Smooth muscle cell (in vitro differentiated cells): Measurements from ENCODE around the gene LSAMP. TPM values are rescaled to one million over a fixed set of nuclear protein-coding genes. Genes with fewer than 3 reads are reported as not detected.

Experiments
- DNase-seq: peaks from one replicate; lab custom pipeline; 2025; ENCODE audit not compliant: unreplicated experiment; lab: John Stamatoyannopoulos, UW
- H2AFZ ChIP-seq: fragments of 200-600 bp; sonication (generic); 2 replicates; pipeline ENCODE4 v1.6.0; 2016; ENCODE audit warnings: antibody characterized with exemption, low read depth, mild to moderate bottlenecking
- H3F3A ChIP-seq: fragments of 200-600 bp; sonication (generic); 2 replicates; pipeline ENCODE4 v1.6.0; 2017; ENCODE audit warnings: antibody characterized with exemption, low read depth
- H3K27ac ChIP-seq: fragments of 200-600 bp; sonication (generic); 2 replicates; pipeline ENCODE4 v1.5.1; 2016; ENCODE audit warnings: low read depth, mild to moderate bottlenecking
- H3K27me3 ChIP-seq: fragments of 200-600 bp; sonication (generic); 2 replicates; pipeline ENCODE4 v1.6.1; 2016; ENCODE audit warnings: low read depth, mild to moderate bottlenecking
- H3K36me3 ChIP-seq: fragments of 200-600 bp; sonication (generic); 2 replicates; pipeline ENCODE4 v1.5.1; 2016; ENCODE audit warnings: low read depth
- H3K4me1 ChIP-seq: fragments of 200-600 bp; sonication (generic); 2 replicates; pipeline ENCODE4 v1.5.1; 2016; ENCODE audit warnings: low read depth
- H3K4me2 ChIP-seq: fragments of 200-600 bp; sonication (generic); 2 replicates; pipeline ENCODE4 v1.6.0; 2016; ENCODE audit warnings: mild to moderate bottlenecking
- H3K4me3 ChIP-seq: fragments of 200-600 bp; sonication (generic); 2 replicates; pipeline ENCODE4 v1.5.1; 2016; ENCODE audit warnings: mild to moderate bottlenecking
- H3K79me2 ChIP-seq: fragments of 200-600 bp; sonication (generic); 2 replicates; pipeline ENCODE4 v1.6.0; 2016; ENCODE audit warnings: low read depth, mild to moderate bottlenecking
- H3K9ac ChIP-seq: fragments of 200-600 bp; sonication (generic); 2 replicates; pipeline ENCODE4 v1.6.0; 2016; ENCODE audit warnings: low read depth
- H3K9me3 ChIP-seq: fragments of 200-600 bp; sonication (generic); replicated peaks from 2 replicates; pipeline ENCODE4 v1.5.1; 2016; ENCODE audit warnings: low read depth
- H4K20me1 ChIP-seq: fragments of 200-600 bp; sonication (generic); 2 replicates; pipeline ENCODE4 v1.6.0; 2016; ENCODE audit warnings: low read depth
- WGBS: methylation state at CpG from one replicate; pipeline ENCODE4 v1.1.7; 2016; ENCODE audit warnings: low lambda C conversion rate; 5-methylcytosine and 5-hydroxymethylcytosine counted together
- polyA plus RNA-seq: library from polyadenylated mRNA; unstranded; fragments of >200 nt; fragmentation: Nextera tagmentation; extraction: Ambion mirVana; gene quantifications from 2 replicates; pipeline ENCODE4 v1.2.1, GENCODE V29; 2016
- total RNA-seq: library from RNA; depleted of rRNA; stranded (reverse); fragments of >200 nt; gene quantifications from 2 replicates; pipeline ENCODE4 v1.2.3, GENCODE V29; 2014
- TF ChIP-seq, protein P1 (sequence below): fragments of 200-600 bp; sonication (generic); IDR thresholded peaks from 2 replicates; pipeline ENCODE4 v1.5.1; 2017; ENCODE audit warnings: borderline replicate concordance, mild to moderate bottlenecking, antibody characterized with exemption; ENCODE audit not compliant: insufficient read depth, poor library complexity, severe bottlenecking

The LSAMP gene
- total and polyA plus RNA-seq, 2 experiments from 2014 or later, result 11.2 to 13.6 TPM

DNA sequence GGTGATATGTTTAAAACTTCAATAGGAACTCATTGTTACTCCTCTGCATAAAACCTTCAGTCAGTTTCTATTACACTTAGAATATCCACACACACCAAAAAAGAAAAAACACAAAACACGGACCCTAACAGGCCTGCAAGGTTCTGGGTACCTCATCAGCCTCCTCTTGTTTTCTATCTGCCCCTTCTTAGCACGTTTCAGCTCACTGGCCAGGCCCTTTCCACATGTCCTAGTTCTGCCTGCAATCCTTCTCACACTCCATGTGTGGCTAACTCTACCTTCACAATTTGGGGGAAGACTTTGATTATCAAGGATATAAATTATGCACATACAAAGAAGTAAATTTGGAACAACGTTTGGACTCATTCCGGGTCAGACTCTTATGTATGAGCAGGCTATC lies 376.3 kb downstream of the LSAMP start:
- no peak overlapping the region for H3K9ac ChIP-seq
- no peaks in the 10 kb centered on the region for H3F3A ChIP-seq
- 86% methylated on average over 4 of the region's 4 CpGs for WGBS
- no peaks in the 10 kb centered on the region for H3K27me3 ChIP-seq
- no peaks in the 10 kb centered on the region for H3K4me1 ChIP-seq
- H3K4me2 ChIP-seq, result no peak overlapping the region
- no peaks in the 10 kb centered on the region for H4K20me1 ChIP-seq
- no peak for DNase-seq
- H3K79me2 ChIP-seq, result no peaks in the 10 kb centered on the region
- no peak overlapping the region for H3K27ac ChIP-seq
- H2AFZ ChIP-seq, result no peak overlapping the region
- no peak overlapping the region for H3K4me3 ChIP-seq
- TF ChIP-seq, protein P1, sequence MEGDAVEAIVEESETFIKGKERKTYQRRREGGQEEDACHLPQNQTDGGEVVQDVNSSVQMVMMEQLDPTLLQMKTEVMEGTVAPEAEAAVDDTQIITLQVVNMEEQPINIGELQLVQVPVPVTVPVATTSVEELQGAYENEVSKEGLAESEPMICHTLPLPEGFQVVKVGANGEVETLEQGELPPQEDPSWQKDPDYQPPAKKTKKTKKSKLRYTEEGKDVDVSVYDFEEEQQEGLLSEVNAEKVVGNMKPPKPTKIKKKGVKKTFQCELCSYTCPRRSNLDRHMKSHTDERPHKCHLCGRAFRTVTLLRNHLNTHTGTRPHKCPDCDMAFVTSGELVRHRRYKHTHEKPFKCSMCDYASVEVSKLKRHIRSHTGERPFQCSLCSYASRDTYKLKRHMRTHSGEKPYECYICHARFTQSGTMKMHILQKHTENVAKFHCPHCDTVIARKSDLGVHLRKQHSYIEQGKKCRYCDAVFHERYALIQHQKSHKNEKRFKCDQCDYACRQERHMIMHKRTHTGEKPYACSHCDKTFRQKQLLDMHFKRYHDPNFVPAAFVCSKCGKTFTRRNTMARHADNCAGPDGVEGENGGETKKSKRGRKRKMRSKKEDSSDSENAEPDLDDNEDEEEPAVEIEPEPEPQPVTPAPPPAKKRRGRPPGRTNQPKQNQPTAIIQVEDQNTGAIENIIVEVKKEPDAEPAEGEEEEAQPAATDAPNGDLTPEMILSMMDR, result no peak
- H3K36me3 ChIP-seq, result no peaks in the 10 kb centered on the region
- H3K9me3 ChIP-seq, result no peaks in the 10 kb centered on the region

DNA sequence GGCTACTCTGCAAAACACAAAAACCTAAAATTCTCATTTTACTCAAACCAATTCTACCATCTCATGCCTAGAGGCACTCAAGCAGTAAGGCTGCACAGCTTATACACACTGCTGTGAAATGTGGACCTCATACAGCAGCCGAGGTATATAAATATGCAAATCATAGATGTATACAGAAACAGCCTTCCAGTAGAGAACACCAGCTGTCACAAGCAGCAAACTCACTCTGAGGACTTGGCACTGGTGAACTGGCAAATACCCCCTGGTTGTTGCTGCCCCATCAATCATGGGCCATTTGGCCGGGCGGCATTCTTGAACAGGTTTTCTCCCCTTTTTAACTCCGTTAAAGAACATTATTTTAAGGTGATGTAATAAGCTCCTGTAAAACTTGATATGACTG lies 378.0 kb downstream of the LSAMP start:
- no peak overlapping the region for H3K27ac ChIP-seq
- no peaks in the 10 kb centered on the region for H3K27me3 ChIP-seq
- no peaks in the 10 kb centered on the region for H3K36me3 ChIP-seq
- H3K9ac ChIP-seq, result no peak overlapping the region
- H3K4me1 ChIP-seq, result no peaks in the 10 kb centered on the region
- no peaks in the 10 kb centered on the region for H4K20me1 ChIP-seq
- H2AFZ ChIP-seq, result no peak overlapping the region
- no peaks in the 10 kb centered on the region for H3K9me3 ChIP-seq
- DNase-seq, result no peak
- no peaks in the 10 kb centered on the region for H3K79me2 ChIP-seq
- no peaks in the 10 kb centered on the region for H3F3A ChIP-seq
- WGBS, result 90% methylated on average over 4 of the region's 4 CpGs
- no peak overlapping the region for H3K4me3 ChIP-seq
- no peak overlapping the region for H3K4me2 ChIP-seq
- TF ChIP-seq, protein P1, result no peak

DNA sequence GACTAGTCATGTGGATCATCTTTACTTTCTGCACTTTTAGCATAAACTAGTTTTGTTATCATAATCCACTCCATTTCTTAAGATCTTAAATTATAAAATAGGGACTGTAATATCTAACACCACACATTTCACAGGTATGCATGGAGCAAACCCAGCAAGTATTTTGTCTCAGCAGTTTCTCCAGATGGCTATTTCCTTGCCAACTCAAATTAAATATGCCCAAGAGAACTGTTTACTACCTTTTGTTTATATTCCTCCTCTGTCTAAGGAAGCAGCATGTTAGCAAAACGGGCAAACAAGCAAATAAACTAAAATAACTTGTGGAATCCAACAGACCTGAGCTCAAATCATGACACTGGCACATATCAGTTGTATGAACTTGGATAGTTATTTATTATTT lies 379.8 kb downstream of the LSAMP start:
- H2AFZ ChIP-seq, result no peak overlapping the region
- H3K27me3 ChIP-seq, result no peaks in the 10 kb centered on the region
- WGBS, result 69% methylated on average over 1 of the region's 1 CpG
- DNase-seq, result no peak
- no peaks in the 10 kb centered on the region for H3F3A ChIP-seq
- H3K9ac ChIP-seq, result no peak overlapping the region
- H4K20me1 ChIP-seq, result no peaks in the 10 kb centered on the region
- no peaks in the 10 kb centered on the region for H3K79me2 ChIP-seq
- no peak overlapping the region for H3K4me2 ChIP-seq
- H3K36me3 ChIP-seq, result no peaks in the 10 kb centered on the region
- no peaks in the 10 kb centered on the region for H3K9me3 ChIP-seq
- TF ChIP-seq, protein P1, result no peak
- no peaks in the 10 kb centered on the region for H3K4me1 ChIP-seq
- H3K27ac ChIP-seq, result no peak overlapping the region
- no peak overlapping the region for H3K4me3 ChIP-seq

DNA sequence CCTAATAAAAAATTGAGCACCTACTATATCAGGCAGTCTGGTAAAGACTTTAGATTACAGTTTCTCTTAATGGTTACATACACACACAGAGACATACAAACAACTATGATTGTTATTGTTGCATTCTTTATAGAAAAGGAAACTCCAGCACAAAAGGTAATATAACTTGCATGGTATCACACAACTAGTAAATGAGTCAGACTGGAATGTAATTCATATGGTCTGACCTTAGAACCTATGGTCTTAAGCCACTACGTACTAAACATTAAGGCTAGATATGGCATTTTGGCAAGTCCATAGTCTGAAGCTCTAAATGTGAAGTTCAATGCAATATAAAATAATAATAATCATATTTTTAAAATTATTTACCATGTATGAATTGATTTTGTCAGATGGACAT lies 380.6 kb downstream of the LSAMP start:
- 64% methylated on average over 1 of the region's 1 CpG for WGBS
- H3K79me2 ChIP-seq, result no peaks in the 10 kb centered on the region
- no peaks in the 10 kb centered on the region for H3K9me3 ChIP-seq
- H4K20me1 ChIP-seq, result no peaks in the 10 kb centered on the region
- H3F3A ChIP-seq, result no peaks in the 10 kb centered on the region
- no peak overlapping the region for H3K4me3 ChIP-seq
- no peak overlapping the region for H2AFZ ChIP-seq
- H3K9ac ChIP-seq, result no peak overlapping the region
- H3K36me3 ChIP-seq, result no peaks in the 10 kb centered on the region
- TF ChIP-seq, protein P1, result no peak
- H3K4me1 ChIP-seq, result peaks cover 6% of the 10 kb centered on the region
- DNase-seq, result no peak
- no peak overlapping the region for H3K27ac ChIP-seq
- no peak overlapping the region for H3K4me2 ChIP-seq
- H3K27me3 ChIP-seq, result no peaks in the 10 kb centered on the region
